Measurements from ENCODE around the gene RFX8.
"Not testable (repeated sequence)": the region's sequence is repeated elsewhere in the genome, so short reads cannot be mapped to it uniquely, and the experiment has no call there.

Gene RFX8

GRCh38 chr2:101485856-101486255 lies 10.9 kb upstream of the RFX8 start:
- no peak for DNase-seq

- no peak for DNase-seq
Measured at GRCh38 chr2:101480764-101481163, 5.9 kb upstream of the RFX8 start.

- DNase-seq: no peak
Measured at GRCh38 chr2:101479810-101480209, 4.9 kb upstream of the RFX8 start.

- no peak for DNase-seq
Measured at GRCh38 chr2:101479328-101479727, 4.4 kb upstream of the RFX8 start.

GRCh38 chr2:101478181-101479001 lies 3.5 kb upstream of the RFX8 start:
- DNase-seq: no peak

DNA sequence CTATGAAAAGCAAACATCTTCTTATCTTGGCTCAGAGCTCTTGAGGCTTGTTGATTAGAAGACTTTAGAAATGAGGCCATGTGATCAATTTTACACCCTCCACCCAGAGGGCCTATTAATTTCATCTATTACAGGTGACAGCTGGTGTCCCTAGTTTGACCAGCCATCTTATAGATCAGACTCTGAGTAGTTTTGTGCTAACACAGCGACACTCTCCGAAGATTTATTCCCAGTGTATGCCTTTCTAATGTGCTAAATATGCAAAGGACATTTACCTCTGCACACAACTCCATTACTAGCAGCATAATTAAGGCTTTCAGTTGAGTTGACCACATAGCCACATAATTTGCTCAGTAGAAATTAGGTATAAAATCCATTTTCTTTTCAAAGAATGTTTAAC lies 2.6 kb upstream of the RFX8 start:
- no peak for DNase-seq

DNA sequence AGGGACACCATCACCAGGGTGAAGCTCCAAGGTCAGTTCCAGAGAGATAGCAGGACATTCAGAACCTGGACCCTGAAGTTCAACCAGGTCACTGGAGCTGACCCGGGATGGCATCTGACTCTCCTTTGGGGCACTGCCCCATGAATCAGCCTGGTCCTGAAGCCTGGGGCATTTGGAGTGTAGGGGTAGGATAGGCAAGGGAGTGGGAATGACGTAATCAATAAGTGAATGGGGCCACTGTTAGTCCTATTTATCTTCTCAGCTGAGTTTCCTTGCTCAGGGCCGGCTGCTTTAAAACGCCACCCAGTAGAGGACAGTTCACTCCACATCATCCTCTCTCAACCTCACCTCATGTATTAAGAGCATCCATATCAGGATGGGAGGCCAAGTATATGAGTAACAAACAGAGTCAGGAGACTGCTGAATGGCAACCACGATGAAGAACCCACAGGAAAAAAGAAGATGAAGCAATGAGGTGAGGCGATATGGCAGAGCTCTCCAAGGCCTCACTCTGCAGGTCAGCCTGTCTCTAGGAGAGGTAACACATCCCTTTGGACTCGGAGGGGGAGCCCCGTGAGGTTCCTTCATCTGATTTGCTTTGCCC lies 1.8 kb upstream of the RFX8 start:
- DNase-seq: no peak

DNA sequence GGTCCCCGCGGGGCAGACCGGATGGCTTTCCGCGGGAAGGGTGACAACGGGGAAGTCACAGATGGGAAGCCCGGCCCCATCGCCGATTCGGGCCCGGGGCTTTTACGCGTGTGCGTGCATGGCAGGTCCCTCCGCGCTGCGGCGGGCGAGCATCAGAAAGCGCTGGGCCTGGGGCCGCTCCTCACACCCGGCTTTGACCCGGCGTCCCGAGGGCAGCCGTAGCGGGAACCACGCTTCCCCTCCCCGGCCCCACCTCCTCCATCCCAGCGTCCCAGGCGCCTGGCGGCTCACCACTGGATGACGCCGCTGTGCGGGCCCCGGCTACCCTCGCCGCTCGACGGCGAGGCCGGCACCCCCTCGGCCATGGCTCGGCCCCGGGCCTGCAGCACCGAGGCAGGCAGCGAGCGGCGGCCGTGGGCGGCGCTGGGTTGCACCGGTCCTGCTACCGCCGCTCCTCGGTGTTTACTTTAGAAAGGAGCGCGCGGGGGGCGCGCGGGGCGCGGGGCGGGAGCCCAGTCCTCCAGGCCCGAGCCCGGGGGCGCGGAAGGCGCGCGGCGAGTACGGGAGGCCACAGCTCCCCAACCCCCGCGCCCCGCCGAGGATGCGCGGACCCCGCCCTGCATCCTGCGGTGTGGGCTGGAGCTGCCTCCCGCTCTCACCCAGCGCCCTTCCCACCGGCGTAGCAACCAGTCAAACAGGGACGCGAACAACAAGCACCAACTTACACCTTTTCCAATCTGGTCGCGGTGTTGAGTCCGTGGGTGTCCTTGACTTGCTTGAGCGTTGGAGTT lies 806 bp downstream of the RFX8 start:
- DNase-seq: peak; percentile 62

DNA sequence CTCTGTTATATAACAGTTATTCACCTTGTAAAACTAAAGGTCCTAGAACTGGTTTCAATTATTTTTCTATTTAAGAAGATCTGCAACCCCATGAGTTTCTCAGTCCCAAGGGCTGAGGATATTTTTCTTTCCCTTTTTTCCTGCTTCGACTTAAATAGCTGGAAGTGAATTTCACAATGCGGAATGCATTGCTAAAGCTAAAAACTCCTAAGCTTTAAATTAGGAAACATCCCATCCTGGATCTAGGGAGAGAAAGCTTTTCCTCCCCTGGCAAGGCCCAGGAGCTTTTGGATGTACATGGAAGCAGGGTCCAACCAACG lies 1.4 kb downstream of the RFX8 start:
- no peak for DNase-seq

DNA sequence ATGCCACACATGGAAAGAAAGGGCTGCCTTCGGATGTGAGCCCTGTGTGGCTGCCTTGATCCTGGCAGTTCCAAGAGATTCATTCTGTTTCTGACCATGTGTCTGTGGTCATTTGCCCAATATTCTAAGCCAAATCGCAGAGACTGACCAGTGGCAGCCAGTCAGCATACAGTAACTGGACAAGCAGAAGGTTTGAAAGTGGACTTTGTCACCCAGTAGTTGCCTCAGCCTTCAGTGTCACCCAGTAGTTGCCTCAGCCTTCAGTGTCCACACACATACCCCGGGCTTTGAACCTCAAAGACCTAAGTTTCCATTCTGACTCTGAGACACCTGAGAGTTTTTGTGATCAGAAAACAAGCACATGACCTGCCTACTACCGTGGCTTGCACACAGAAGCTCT lies 5.0 kb downstream of the RFX8 start:
- no peak for DNase-seq

DNA sequence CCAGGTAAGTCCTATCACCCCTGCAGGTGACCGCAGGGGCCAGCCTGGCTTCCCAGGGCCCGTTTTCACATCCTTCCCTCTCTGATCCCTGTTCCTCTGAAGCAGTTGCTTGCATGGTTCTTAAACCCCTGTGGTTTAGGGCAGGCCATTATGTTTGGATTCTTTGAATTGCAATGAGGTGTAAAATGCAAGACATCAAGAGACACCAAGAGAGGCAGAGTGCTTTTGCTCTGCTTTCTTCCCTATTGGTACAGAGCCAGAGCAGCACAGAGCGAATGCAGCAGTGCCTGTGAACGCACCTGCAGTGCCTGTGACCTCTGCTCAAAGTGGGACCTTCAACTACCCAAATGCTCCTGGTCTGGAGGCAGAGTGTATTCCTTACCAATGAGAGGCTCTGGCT lies 7.6 kb downstream of the RFX8 start:
- no peak for DNase-seq

DNA sequence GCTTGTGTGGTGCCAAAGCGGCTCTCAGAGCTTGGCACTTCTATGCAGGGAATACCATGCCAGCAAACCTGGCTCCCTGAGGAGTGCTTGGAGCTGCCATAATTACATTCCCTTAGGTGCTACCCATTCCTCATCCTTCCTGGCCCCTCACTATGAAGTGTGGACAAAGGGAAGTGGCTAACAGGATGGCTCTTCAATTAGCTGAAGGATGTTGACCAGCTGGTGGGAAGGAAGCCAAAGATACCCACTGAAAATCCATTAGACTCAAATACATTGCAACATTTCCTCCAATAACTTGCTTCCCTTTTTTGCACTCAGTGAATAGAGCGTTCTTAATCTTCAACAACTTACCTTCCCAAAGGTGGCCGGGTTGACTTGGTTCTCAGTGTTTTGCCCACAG lies 8.5 kb downstream of the RFX8 start:
- DNase-seq: no peak

DNA sequence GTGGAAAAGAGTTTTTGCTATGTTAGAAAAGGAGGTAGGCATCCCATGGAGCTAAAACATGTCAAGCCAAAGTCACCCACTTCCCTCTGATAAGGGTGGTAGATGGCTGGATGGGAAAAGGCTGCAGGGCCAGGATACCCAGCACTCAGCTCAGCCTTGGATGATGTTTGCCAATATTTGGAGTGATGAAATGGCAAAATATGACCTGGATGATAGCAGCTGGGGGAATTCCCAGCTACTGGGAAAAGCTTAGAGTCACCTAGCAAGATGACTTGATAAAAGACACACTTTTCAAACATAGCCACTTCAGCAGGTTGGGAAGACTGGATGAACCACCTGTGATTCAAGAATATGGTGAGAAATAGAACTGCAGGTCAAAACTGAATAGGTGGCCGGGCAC lies 10.1 kb downstream of the RFX8 start:
- no peak for DNase-seq

- no peak for DNase-seq
Measured at GRCh38 chr2:101463911-101464641, 10.8 kb downstream of the RFX8 start.

GRCh38 chr2:101463421-101463820 lies 11.5 kb downstream of the RFX8 start:
- no peak for DNase-seq

GRCh38 chr2:101461381-101461780 lies 13.5 kb downstream of the RFX8 start:
- DNase-seq: no peak

GRCh38 chr2:101454408-101454807 lies 20.5 kb downstream of the RFX8 start:
- not testable (repeated sequence) for DNase-seq

DNA sequence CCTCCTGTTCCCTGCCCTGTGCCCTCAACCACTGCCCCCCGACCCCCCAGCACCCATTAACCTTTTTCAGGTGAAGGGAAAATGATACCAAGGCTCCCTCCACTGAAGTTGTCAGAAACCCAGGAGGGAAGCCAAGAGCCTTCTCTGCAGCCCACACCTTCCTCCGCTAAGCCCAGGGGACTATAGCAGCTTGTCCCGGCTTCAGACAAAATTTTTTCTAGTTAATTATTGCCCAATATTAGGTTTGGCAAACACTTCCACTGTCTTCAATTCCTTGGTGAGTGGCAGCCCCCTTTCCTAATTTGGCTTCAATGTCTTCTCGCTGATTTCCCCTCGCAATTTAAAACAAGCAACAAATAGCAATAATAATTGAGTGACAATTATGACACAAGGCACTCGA lies 23.9 kb downstream of the RFX8 start:
- no peak for DNase-seq

DNA sequence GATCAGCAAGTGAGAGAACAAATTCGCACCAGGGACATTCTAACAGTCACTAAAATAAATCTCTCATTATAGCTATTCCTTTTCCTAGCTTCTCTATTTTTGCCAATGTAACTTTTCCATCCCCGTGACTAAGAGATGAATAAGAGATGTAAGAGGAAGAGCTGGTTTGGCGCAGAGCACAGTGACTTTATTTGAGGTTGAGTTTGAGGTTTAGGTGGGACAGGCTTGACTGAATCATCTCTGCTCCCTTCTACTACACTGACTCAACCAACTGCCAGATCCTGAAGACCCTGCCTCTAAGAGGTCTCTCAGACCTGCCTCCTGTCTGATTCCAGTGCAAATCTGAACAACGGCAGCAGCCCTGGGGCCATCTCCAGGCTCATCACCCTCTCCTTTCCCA lies 28.0 kb downstream of the RFX8 start:
- no peak for DNase-seq

GRCh38 chr2:101442667-101443061 lies 32.2 kb downstream of the RFX8 start:
- no peak for DNase-seq

DNA sequence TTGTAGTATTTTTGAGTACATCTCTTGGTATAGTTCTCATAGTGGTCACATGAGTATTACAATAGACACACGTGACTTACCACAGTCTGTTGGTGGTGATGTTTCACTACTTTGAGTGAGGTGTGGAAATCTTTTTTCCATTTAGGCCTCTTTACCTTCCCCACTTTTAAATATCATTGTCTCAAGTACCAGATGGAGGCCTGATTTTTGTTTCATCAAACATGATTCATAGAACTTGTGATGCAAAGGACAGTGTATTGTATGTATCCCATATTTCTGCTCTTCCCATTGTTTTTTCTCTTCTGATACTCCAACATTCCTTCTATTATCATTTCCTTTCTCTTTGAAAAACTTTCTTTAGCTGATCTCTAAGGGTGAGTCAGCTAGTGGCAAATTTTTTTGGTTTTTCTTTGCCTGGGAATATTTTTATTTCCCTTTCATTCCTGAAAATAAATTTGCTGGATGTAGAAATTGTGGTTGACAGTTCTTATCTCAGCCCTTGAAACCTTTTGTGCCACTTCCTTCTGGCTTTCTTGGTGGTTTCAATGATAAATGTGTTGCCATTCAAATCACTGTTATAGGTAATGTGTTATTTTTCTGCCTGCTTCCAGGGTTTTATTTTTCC lies 32.8 kb downstream of the RFX8 start:
- DNase-seq: no peak

DNA sequence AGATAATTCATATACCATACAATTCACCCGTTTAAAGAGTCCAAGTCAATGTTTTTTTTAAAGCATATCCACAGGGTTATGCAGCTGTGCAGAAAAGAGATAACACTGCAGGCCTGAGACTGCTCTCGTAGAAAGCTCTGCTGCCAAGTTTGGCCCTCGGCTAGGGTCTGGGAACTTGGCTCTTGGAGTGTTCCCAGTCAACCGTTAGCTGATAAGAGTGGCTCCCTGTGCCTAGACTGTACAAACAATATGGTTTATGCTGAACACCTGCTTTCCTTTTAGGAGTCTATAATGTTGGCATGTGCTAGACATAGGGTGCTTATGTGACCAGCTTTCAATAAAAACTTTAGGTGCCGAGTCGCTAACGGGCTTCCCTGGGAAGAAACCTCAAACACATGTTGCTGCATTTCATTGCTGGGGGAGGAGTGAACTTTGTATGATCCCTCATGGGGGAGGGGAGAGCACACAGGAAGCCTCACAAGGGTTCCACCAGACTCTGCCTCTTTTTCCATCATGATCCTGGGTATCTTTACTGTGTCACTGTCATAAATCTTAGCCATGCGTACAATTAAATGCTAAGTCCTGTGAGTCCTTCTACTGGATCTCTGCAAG lies 34.7 kb downstream of the RFX8 start:
- DNase-seq: no peak

GRCh38 chr2:101439716-101440115 lies 35.2 kb downstream of the RFX8 start:
- DNase-seq: no peak

Data from stimulated activated CD8-positive, alpha-beta memory T cell treated with anti-CD3 and anti-CD28 coated beads, Interleukin-4, amount 100 ng/mL, for 48 hours (primary cell).